NCI-H1417 treated with DMSO at 0.1 percent for 48 hours (cell line): ENCODE measurements around the gene SLC39A7.

Source experiments
- DNase-seq: peaks from one replicate; lab custom pipeline; 2025; lab: John Stamatoyannopoulos, UW

SLC39A7 gene

GRCh38 chr6:33200219-33201146 lies at the start of gene SLC39A7, which contains the start of gene RXRB:
TSS of gene SLC39A7 (plus strand) at chr6:33200867. CDS start at chr6:33201246, 379 bp downstream.
TSS of gene RXRB (minus strand) at chr6:33200665. CDS start at chr6:33200476, 189 bp downstream.
- peak; percentile 80 for DNase-seq

DNA sequence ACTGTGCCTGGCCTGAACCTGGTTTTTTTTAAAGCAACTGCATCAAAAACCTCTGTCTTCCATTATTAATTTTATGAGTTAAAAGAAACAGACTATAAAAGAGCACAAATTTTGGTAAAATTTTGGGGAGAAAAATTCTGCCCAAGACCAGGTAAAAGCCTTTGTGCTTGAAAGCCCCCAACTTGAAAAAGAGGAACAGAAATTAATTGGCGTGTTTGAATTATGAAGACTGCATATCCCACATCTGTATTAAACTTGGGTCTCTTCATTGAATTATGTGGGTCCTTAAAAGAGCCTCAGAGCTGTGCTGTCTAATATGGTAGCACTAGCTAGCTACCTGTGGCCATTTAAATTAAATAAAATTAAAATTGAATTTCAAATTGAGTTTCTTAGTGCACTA lies 49.6 kb upstream of the SLC39A7 start:
- no peak for DNase-seq

DNA sequence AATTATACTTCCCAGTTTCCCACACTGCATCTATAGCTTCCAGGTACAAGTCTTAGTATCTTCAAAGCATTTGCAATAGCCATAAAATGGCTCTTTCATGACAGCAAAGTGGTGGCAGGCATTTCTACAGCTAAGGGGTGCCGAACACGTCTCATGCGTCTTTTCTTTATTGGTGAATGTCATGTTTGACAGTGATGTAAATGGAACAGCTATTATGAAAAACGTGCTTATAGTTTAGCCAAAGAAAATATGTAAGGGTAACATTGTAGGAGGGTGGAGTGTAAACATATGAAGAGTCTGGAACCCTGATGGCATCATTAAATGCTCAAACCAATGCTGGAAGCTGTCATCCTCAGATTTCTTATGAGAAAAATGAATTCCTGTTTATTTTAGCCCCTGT lies 46.3 kb upstream of the SLC39A7 start:
- DNase-seq: no peak

DNA sequence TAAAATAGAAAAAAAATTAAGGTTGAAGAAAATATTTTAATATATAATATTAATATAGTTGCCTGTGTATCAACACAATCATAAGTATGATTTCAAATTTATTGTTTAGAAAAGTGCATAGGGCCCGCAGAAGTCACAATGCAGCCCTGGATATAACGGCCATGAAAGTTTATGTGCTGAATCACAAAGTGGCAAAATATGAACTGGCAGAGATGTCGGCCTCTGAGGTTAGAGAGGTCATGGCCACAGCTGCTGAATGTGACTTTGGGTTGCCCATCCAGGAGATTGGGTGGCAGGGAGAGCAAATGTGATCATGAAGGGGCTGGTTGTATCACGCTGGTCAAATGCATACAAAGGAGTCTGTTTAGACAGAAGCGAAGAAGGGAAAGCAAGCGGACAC lies 44.1 kb upstream of the SLC39A7 start:
- no peak for DNase-seq

DNA sequence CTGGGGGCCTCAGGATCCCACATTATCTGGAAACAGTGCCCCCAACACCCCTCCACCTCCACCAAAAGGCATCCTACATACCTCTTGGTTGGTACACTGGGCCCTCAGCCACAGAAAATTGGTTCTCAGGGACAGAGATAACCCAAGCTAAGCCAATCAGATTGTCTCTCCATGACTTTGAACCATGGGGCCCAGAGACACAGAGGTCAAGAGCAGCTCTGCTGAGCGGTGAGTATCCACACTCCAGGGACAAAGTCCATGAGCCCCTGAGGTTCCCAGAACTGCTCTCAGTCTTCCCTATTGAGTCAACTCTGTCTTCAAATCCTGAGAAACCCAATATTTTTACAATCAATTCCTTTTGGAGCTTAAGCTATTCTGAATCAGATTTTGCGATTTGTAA lies 43.7 kb upstream of the SLC39A7 start:
- no peak for DNase-seq

DNA sequence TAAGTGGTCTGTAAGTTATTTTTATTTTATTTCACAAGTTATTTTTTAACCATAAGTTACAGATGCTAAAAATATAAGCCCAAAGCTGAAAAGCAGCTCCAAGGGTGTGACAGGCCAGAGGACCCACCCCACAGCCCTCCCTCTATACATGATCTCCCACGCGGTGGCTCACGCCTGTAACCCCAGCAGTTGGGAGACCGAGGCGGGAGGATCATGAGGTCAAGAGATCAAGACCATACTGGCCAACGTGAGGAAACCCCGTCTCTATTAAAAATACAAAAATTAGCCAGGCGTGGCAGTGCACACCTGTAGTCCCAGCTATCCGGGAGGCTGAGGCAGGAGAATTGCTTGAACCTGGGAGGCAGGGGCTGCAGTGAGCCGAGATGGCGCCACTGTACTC lies 40.6 kb upstream of the SLC39A7 start:
- no peak for DNase-seq

- DNase-seq: no peak
Observed at GRCh38 chr6:33160728-33161344, 39.8 kb upstream of the SLC39A7 start.

DNA sequence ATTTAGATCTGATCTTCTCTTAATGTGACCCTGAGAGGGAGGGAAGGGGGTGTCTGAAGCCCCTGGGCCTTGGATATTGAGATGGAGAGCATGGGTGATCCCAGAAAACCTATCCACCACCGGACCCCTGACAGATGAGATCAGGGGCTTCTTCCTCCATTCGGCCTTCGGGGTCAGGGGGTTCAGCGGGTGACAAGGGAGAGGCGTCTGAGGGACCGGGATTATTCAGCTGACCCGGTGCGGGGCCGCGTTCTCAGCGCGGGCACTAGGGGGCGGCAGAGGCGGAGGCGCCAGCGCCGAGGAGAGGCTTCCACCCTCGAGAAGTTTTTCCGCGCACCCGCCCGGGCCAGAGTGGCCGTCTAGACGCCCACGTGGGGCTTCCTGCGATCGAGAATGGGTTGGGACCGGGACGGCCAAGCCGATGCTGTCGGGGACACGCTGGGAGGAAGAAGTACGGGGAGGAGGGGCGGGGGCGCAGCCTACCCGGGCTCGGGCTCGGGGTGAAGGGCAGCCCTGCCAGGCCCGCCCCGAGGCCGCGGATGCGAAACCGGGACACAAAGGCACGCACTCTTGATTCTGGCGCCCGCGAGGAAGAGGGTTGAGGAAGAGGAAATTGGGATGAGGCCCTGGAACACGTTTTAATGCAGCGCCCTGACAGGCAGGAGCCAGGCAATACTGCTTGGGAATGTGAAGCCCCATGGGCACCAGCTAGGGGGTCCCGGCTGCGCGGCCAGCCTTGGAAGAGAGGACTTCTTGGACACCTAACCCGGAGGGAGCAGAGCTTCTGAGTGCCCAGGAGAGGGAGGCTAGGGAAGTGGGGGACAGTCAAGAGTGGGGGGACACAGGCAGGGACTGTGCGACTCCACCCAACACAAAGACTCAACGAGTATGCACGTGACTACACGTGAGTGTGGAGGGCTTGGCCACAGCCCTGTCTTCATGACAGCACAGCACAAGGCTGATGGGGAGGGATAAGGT lies 39.0 kb upstream of the SLC39A7 start:
- DNase-seq: no peak

DNA sequence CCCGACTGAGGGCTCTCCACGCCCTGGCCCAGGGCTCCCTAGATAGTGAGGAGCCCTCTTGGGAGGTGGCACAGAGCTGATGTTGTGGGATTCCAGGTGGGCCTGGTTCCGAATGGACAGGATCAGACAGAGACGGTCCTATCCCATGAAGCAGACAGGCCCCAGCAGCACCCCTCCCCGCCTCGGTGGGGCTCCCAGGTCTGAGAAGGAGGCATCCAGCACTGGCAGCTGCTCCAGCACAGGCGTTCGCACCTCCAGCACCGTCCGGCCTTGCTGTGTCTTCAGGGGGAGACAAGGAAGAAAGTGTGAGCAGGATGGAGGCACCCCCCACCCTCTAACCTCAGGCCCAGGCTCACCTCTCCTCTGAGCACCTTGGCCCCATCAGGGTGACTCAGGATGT lies 37.1 kb upstream of the SLC39A7 start:
- no peak for DNase-seq

DNA sequence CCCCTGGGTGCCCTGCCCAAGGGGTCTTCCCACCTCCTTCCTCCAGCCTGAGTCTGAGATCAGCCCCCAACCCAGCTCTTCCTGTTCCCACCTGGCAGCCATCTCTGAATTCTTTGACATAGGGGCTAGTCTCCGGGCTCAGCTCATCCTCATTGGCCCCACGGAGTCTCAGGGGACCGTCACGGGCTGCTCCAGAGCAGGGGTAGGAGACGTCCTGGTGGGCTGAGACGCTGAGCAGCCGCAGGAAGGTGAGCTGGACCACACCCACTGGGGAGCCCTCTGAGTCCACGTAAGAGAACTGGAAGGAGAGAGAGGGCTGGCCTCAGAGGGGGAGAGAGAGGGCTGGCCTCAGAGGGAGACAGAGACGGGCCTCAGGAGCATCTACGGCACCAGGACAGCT lies 36.5 kb upstream of the SLC39A7 start:
- no peak for DNase-seq

- no peak for DNase-seq
Observed at GRCh38 chr6:33164665-33165373, 35.8 kb upstream of the SLC39A7 start.

GRCh38 chr6:33165581-33166258 lies 34.9 kb upstream of the SLC39A7 start:
- DNase-seq: no peak

DNA sequence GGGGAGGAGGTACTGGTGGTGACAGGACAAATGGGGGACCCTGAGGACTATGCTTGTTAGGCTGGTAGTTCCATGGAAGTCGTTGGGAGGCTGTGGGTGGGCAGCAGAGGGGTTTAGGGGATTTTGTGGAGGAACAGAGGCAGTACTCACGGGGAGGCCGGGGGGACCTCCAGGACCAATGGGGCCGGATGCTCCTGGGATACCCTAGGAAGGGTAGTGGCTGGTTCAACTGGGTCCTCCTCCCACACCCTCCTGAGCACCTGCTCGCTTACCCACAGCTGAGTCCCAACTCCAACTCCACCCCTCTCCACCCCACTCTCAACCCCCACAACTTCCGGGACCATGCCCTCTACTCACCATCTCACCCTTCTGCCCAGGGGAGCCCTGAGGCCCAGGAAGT lies 34.3 kb upstream of the SLC39A7 start:
- no peak for DNase-seq

DNA sequence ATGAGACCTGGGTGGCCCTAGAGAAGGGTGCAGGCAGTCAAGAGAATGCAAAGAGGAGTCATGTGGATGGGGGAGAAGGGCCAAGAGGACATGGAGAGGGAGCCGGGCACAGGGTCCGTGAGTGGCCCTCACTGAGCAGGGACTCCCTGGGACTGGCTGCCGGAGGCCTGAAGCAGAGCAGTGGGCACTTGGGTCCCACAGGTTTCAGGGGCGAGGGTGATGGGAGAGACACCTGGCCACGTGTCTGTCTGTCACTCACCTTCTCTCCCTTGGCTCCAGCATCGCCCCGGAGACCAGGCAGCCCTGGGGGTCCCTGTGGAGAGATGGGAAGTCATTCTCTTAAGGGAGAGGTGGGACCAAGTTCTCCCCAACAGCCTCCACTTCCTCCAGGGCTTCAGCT lies 33.9 kb upstream of the SLC39A7 start:
- no peak for DNase-seq

DNA sequence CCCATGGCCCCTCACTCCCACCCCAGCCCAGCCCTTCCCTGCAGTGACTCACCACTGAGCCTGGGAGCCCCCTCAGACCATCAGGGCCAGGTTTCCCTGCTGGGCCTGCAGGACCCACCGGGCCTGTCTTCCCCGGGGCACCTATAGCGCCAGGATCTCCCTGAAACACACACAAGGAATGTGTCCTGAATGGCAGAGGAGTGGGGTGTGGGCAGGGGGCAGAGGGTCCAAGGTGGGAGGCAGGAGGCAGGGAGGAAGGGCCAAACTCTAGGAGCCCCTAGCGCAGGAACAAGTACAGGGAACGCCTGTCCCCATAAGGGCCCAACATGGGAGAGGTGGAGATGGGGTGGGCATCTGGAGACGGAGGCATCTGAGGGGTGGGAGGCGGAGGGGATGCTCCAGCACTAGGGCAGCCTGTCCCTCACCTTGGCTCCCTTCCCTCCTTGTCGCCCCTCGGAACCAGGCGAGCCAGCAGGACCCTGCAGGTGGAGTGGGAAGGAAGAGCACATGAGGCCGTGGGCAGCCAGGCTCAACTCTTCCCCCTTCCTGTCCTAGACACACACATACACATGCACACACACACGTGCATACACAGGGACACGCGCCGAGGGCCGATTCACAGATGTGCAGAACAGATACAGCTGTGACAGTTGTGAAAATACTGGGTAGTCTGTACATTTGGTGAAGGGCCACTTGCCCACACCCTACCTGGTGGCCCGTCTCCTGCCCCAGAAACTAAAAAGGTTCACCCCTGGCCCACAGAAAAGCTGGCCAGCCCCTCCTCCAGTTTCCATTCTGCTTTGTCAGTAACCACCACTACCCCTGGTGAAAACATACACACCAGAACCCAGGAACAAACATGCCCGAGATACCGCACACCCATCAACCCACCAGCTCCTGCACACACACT lies 33.0 kb upstream of the SLC39A7 start:
- no peak for DNase-seq

- no peak for DNase-seq
Observed at GRCh38 chr6:33168284-33168601, 32.4 kb upstream of the SLC39A7 start.

- no peak for DNase-seq
Observed at GRCh38 chr6:33168639-33169038, 32.0 kb upstream of the SLC39A7 start.

- no peak for DNase-seq
Observed at GRCh38 chr6:33169291-33170175, 31.1 kb upstream of the SLC39A7 start.
